ENCODE data around the gene SDK1.
A peak's percentile ranks its signal among the peaks of the same experiment; 100 is the strongest.

Gene SDK1

GRCh38 chr7:3300651-3301448 lies at the start of gene SDK1:
Gene SDK1 (plus strand): TSS chr7:3301252. CDS start chr7:3301587, 335 bp downstream.
- DNase-seq = peak; percentile 90

GRCh38 chr7:3254718-3255117 lies 46.3 kb upstream of the SDK1 start:
- no peak for DNase-seq

- no peak for DNase-seq
These were observed 41.2 kb upstream of the SDK1 start for GRCh38 chr7:3259711-3260400.

- DNase-seq = no peak
These were observed 40.7 kb upstream of the SDK1 start for GRCh38 chr7:3260401-3260715.

GRCh38 chr7:3264693-3265339 lies 36.2 kb upstream of the SDK1 start:
- no peak for DNase-seq

GRCh38 chr7:3265388-3265787 lies 35.7 kb upstream of the SDK1 start:
- DNase-seq = no peak

GRCh38 chr7:3266240-3266639 lies 34.8 kb upstream of the SDK1 start:
- DNase-seq = peak; percentile 51

GRCh38 chr7:3267966-3268690 lies 32.9 kb upstream of the SDK1 start:
- DNase-seq = peak; percentile 93

GRCh38 chr7:3270362-3270761 lies 30.7 kb upstream of the SDK1 start:
- no peak for DNase-seq

GRCh38 chr7:3271298-3271697 lies 29.8 kb upstream of the SDK1 start:
- DNase-seq = no peak

GRCh38 chr7:3272691-3273141 lies 28.3 kb upstream of the SDK1 start:
- DNase-seq = peak; percentile 37

GRCh38 chr7:3274131-3274530 lies 26.9 kb upstream of the SDK1 start:
- peak; percentile 52 for DNase-seq

- peak; percentile 25 for DNase-seq
These were observed 23.2 kb upstream of the SDK1 start for GRCh38 chr7:3277604-3278572.

- DNase-seq = peak; percentile 57
These were observed 21.8 kb upstream of the SDK1 start for GRCh38 chr7:3279147-3279818.

- DNase-seq = no peak
These were observed 20.6 kb upstream of the SDK1 start for GRCh38 chr7:3280445-3280844.

- no peak for DNase-seq
These were observed 20.0 kb upstream of the SDK1 start for GRCh38 chr7:3280946-3281656.

- DNase-seq = no peak
These were observed 18.6 kb upstream of the SDK1 start for GRCh38 chr7:3282457-3282856.

GRCh38 chr7:3283130-3283704 lies 17.8 kb upstream of the SDK1 start:
- no peak for DNase-seq

GRCh38 chr7:3285652-3286051 lies 15.4 kb upstream of the SDK1 start:
- DNase-seq = no peak

GRCh38 chr7:3289996-3290395 lies 11.1 kb upstream of the SDK1 start:
- DNase-seq = no peak

Data from DMS153 (cell line).